GM23338 (cell line): ENCODE measurements around the gene WNT7A. TPM values are rescaled to one million over a fixed set of nuclear protein-coding genes. Genes with fewer than 3 reads are reported as not detected.

Experiments used
- ATAC-seq: fragments of 200-7000 bp; cut with Tn5 transposase; 3 replicates; pipeline ENCODE4 v1.9.1; 2020
- DNase-seq: peaks from one replicate; pipeline ENCODE4 v3.0.0-alpha.2; 2015; ENCODE audit warnings: low spot score
- H2AFZ ChIP-seq: fragments of 200-600 bp; sonication (generic); 2 replicates; pipeline ENCODE4 v1.8.0; 2016; ENCODE audit warnings: antibody characterized with exemption, mild to moderate bottlenecking, moderate library complexity
- H3F3A ChIP-seq: fragments of 200-600 bp; sonication (generic); replicated peaks from 2 replicates; pipeline ENCODE4 v1.8.0; 2017; ENCODE audit warnings: antibody characterized with exemption, mixed run types, low read depth
- H3K27ac ChIP-seq: fragments of 200-600 bp; sonication (generic); 2 replicates; pipeline ENCODE4 v1.6.1; 2016; ENCODE audit warnings: low read depth
- H3K27me3 ChIP-seq: fragments of 200-600 bp; sonication (generic); 2 replicates; pipeline ENCODE4 v1.8.0; 2016; ENCODE audit warnings: mild to moderate bottlenecking, mixed run types, moderate library complexity; ENCODE audit not compliant: insufficient read depth
- H3K36me3 ChIP-seq: fragments of 200-600 bp; sonication (generic); 2 replicates; pipeline ENCODE4 v1.8.0; 2016; ENCODE audit warnings: mild to moderate bottlenecking; ENCODE audit not compliant: insufficient read depth
- H3K4me1 ChIP-seq: fragments of 200-600 bp; sonication (generic); 2 replicates; pipeline ENCODE4 v1.8.0; 2016; ENCODE audit warnings: mild to moderate bottlenecking, moderate library complexity; ENCODE audit not compliant: insufficient read depth
- H3K4me2 ChIP-seq: fragments of 200-600 bp; sonication (generic); 2 replicates; pipeline ENCODE4 v1.7.1; 2017; ENCODE audit warnings: mixed run types
- H3K4me3 ChIP-seq: fragments of 200-600 bp; sonication (generic); 2 replicates; pipeline ENCODE4 v1.6.1; 2016; ENCODE audit warnings: mixed run types
- H3K79me2 ChIP-seq: fragments of 200-600 bp; sonication (generic); replicated peaks from 2 replicates; pipeline ENCODE4 v1.8.0; 2017; ENCODE audit warnings: mild to moderate bottlenecking; ENCODE audit not compliant: insufficient read depth
- H3K9me2 ChIP-seq: fragments of 200-600 bp; sonication (generic); 2 replicates; pipeline ENCODE4 v1.8.0; 2017; ENCODE audit not compliant: insufficient read depth
- H4K20me1 ChIP-seq: fragments of 200-600 bp; sonication (generic); replicated peaks from 2 replicates; pipeline ENCODE4 v1.8.0; 2017; ENCODE audit warnings: mild to moderate bottlenecking; ENCODE audit not compliant: insufficient read depth
- H3K27ac Mint-ChIP-seq: 2 replicates; pipeline ENCODE4 v1.8.0; 2020; ENCODE audit warnings: inconsistent platforms, mild to moderate bottlenecking, moderate library complexity, mixed read lengths
- H3K27me3 Mint-ChIP-seq: 3 replicates; pipeline ENCODE4 v1.8.0; 2022; ENCODE audit warnings: low read depth, mild to moderate bottlenecking, moderate library complexity, mixed read lengths, inconsistent platforms; ENCODE audit not compliant: insufficient read depth, poor library complexity
- H3K36me3 Mint-ChIP-seq: 3 replicates; pipeline ENCODE4 v1.8.0; 2021; ENCODE audit warnings: low read depth, mild to moderate bottlenecking, inconsistent platforms, moderate library complexity, mixed read lengths
- H3K4me1 Mint-ChIP-seq: 3 replicates; pipeline ENCODE4 v1.8.0; 2020; ENCODE audit warnings: mild to moderate bottlenecking, inconsistent platforms, mixed read lengths
- H3K4me3 Mint-ChIP-seq: 3 replicates; pipeline ENCODE4 v1.8.0; 2021; ENCODE audit warnings: moderate library complexity, mild to moderate bottlenecking, inconsistent platforms, mixed read lengths
- H3K9me3 Mint-ChIP-seq: 3 replicates; pipeline ENCODE4 v1.8.0; 2020; ENCODE audit warnings: moderate library complexity, mild to moderate bottlenecking, inconsistent platforms, mixed read lengths
- CREB1 ChIP-seq: fragments of 250-450 bp; sonication (Bioruptor Pico); IDR thresholded peaks from 2 replicates; pipeline ENCODE4 v1.5.0; 2020; ENCODE audit warnings: low read depth, mild to moderate bottlenecking, moderate library complexity
- CTCF ChIP-seq, 2 experiments: fragments of 200-600 bp in 1 of 2; sonication (generic) in 1 of 2; conservative IDR thresholded peaks; 2 replicates each; pipeline versions ENCODE4 v1.5.1 to v1.6.1; 2016 to 2017; ENCODE audit warnings: antibody characterized with exemption in 2 of 2, low read depth in 2 of 2, mild to moderate bottlenecking in 2 of 2, moderate library complexity in 1 of 2
- EZH2 ChIP-seq: fragments of 200-600 bp; sonication (generic); IDR thresholded peaks from one replicate; pipeline ENCODE4 v1.8.0; 2017; ENCODE audit warnings: antibody characterized with exemption, mild to moderate bottlenecking, low read depth; ENCODE audit not compliant: unreplicated experiment
- JUNB ChIP-seq: IDR thresholded peaks from one replicate; pipeline ENCODE4 v1.6.1; 2016; ENCODE audit warnings: antibody characterized with exemption; ENCODE audit not compliant: unreplicated experiment
- NANOG ChIP-seq: IDR thresholded peaks from 2 replicates; pipeline ENCODE4 v1.6.1; 2016; ENCODE audit warnings: antibody characterized with exemption, borderline replicate concordance
- POLR2AphosphoS5 ChIP-seq: IDR thresholded peaks from 2 replicates; pipeline ENCODE4 v1.6.1; 2016; ENCODE audit warnings: antibody characterized with exemption, low read depth
- STAT1 ChIP-seq: IDR thresholded peaks from one replicate; pipeline ENCODE4 v1.6.1; 2016; ENCODE audit warnings: antibody characterized with exemption; ENCODE audit not compliant: unreplicated experiment
- ZNF331 ChIP-seq: fragments of 250-450 bp; sonication (Bioruptor Pico); IDR thresholded peaks from 2 replicates; pipeline ENCODE4 v1.5.0; 2020; ENCODE audit warnings: low read depth, mild to moderate bottlenecking, moderate library complexity
- ZNF462 ChIP-seq: fragments of 250-450 bp; sonication (Bioruptor Pico); IDR thresholded peaks from 2 replicates; pipeline ENCODE4 v1.5.0; 2020; ENCODE audit warnings: mild to moderate bottlenecking, moderate library complexity
- polyA plus RNA-seq: library from polyadenylated mRNA; unstranded; fragments of >200 nt; fragmentation: Nextera tagmentation; extraction: Ambion mirVana; gene quantifications from 2 replicates; pipeline ENCODE4 v1.2.1, GENCODE V29; 2016
- total RNA-seq: library from RNA; depleted of rRNA; stranded (reverse); fragments of >200 nt; shearing (Covaris generic); gene quantifications from 2 replicates; pipeline ENCODE4 v1.2.3, GENCODE V29; 2014

Gene WNT7A
- total and polyA plus RNA-seq, 2 experiments from 2014 or later = not detected

GRCh38 chr3:13841826-13842225 is 38.0 kb downstream of the WNT7A start:
- ATAC-seq = no peak
- no peak overlapping the region for H3K27ac Mint-ChIP-seq
- Histone ChIP-seq H3K4me2 (no peak overlapping the region), H3K79me2 (no peaks in the 10 kb centered on the region), H3K9me2 (no peaks in the 10 kb centered on the region), H3K27ac (no peak overlapping the region), H3K36me3 (no peaks in the 10 kb centered on the region), H3K4me3 (no peak overlapping the region), H2AFZ (no peak overlapping the region), H3F3A (no peaks in the 10 kb centered on the region), H3K4me1 (no peaks in the 10 kb centered on the region), H4K20me1 (no peaks in the 10 kb centered on the region), H3K27me3 (no peaks in the 10 kb centered on the region)
- TF ChIP-seq EZH2 = no peak
- DNase-seq = no peak
- no peaks in the 10 kb centered on the region for H3K36me3 Mint-ChIP-seq
- no peak overlapping the region for H3K4me3 Mint-ChIP-seq
- no peaks in the 10 kb centered on the region for H3K4me1 Mint-ChIP-seq
- H3K27me3 Mint-ChIP-seq = no peaks in the 10 kb centered on the region
- H3K9me3 Mint-ChIP-seq = no peaks in the 10 kb centered on the region

GRCh38 chr3:13841141-13841540 is 38.7 kb downstream of the WNT7A start:
- no peak for ATAC-seq
- no peak overlapping the region for H3K4me3 ChIP-seq
- no peaks in the 10 kb centered on the region for H4K20me1 ChIP-seq
- H3K27ac ChIP-seq = no peak overlapping the region
- Mint-ChIP-seq H3K9me3 (no peaks in the 10 kb centered on the region), H3K36me3 (no peaks in the 10 kb centered on the region), H3K4me1 (no peaks in the 10 kb centered on the region), H3K4me3 (no peak overlapping the region), H3K27me3 (no peaks in the 10 kb centered on the region), H3K27ac (no peak overlapping the region)
- no peaks in the 10 kb centered on the region for H3K4me1 ChIP-seq
- TF ChIP-seq NANOG (no peak), CREB1 (CRISPR knock-in tag) (no peak), STAT1 (no peak), ZNF331 (CRISPR knock-in tag) (no peak), JUNB (no peak), EZH2 (no peak)
- H3K27me3 ChIP-seq = no peaks in the 10 kb centered on the region
- no peaks in the 10 kb centered on the region for H3K36me3 ChIP-seq
- no peaks in the 10 kb centered on the region for H3F3A ChIP-seq
- H3K4me2 ChIP-seq = no peak overlapping the region
- DNase-seq = no peak
- H3K79me2 ChIP-seq = no peaks in the 10 kb centered on the region
- no peak overlapping the region for H2AFZ ChIP-seq
- no peaks in the 10 kb centered on the region for H3K9me2 ChIP-seq

- Mint-ChIP-seq H3K9me3 (no peaks in the 10 kb centered on the region), H3K4me1 (no peaks in the 10 kb centered on the region), H3K4me3 (no peak overlapping the region), H3K27ac (no peak overlapping the region), H3K36me3 (no peaks in the 10 kb centered on the region), H3K27me3 (no peaks in the 10 kb centered on the region)
- Histone ChIP-seq H3K4me3 (no peak overlapping the region), H3K27me3 (no peaks in the 10 kb centered on the region), H3K9me2 (no peaks in the 10 kb centered on the region), H3K4me1 (no peaks in the 10 kb centered on the region), H3K4me2 (no peak overlapping the region), H3K79me2 (no peaks in the 10 kb centered on the region), H3K36me3 (no peaks in the 10 kb centered on the region), H2AFZ (no peak overlapping the region), H3K27ac (no peak overlapping the region), H4K20me1 (no peaks in the 10 kb centered on the region), H3F3A (no peaks in the 10 kb centered on the region)
- TF ChIP-seq JUNB (no peak), ZNF462 (CRISPR knock-in tag) (no peak), POLR2AphosphoS5 (no peak), ZNF331 (CRISPR knock-in tag) (no peak), CTCF (conservative IDR thresholded peaks at IDR 0.05; ENCODE audit: low read depth in 2 of 2) (no peak)
- ATAC-seq (no peak), DNase-seq (no peak)
Observed at GRCh38 chr3:13840456-13840855, 39.4 kb downstream of the WNT7A start.
